ENCODE measurements around the gene CCDC7. TPM values are rescaled to one million over a fixed set of nuclear protein-coding genes. Genes with fewer than 3 reads are reported as not detected.
"Not testable (repeated sequence)": the region's sequence is repeated elsewhere in the genome, so short reads cannot be mapped to it uniquely, and the experiment has no call there.

Gene CCDC7
- total RNA-seq, 1 donor from 2014 or later: 22.8 TPM

GRCh38 chr10:32692174-32692573, 246.2 kb downstream of the CCDC7 start:
- ATAC-seq (no peak), DNase-seq (no peak)
- Histone ChIP-seq H3K4me1 (no peaks in the 10 kb centered on the region), H3K9me3 (no peaks in the 10 kb centered on the region), H3K27me3 (ENCODE audit: low read depth) (no peaks in the 10 kb centered on the region), H3K4me3 (no peak overlapping the region), H3K27ac (no peak overlapping the region), H3K36me3 (no peaks in the 10 kb centered on the region)
- no peak for TF ChIP-seq CTCF (IDR thresholded peaks at IDR 0.05)
- intact Hi-C loops (cut with DNase I): no loop called here

GRCh38 chr10:32693441-32693979, 247.6 kb downstream of the CCDC7 start:
- Histone ChIP-seq H3K36me3 (no peaks in the 10 kb centered on the region), H3K4me3 (no peak overlapping the region), H3K27ac (no peak overlapping the region), H3K27me3 (ENCODE audit: low read depth) (no peaks in the 10 kb centered on the region), H3K9me3 (peaks cover 4% of the 10 kb centered on the region), H3K4me1 (no peaks in the 10 kb centered on the region)
- no peak for ATAC-seq
- TF ChIP-seq CTCF (IDR thresholded peaks at IDR 0.05): no peak
- intact Hi-C loops (cut with DNase I): no loop called here
- no peak for DNase-seq

GRCh38 chr10:32699683-32700082, 253.7 kb downstream of the CCDC7 start:
- H3K36me3 ChIP-seq; H3K27ac ChIP-seq; H3K4me1 ChIP-seq; H3K27me3 ChIP-seq (ENCODE audit: low read depth); DNase-seq; intact Hi-C loops (cut with DNase I); H3K4me3 ChIP-seq; H3K9me3 ChIP-seq; ATAC-seq: not testable (repeated sequence)

- DNase-seq (no peak), ATAC-seq (no peak)
- H3K4me3 ChIP-seq: no peak overlapping the region
- peaks cover 25% of the 10 kb centered on the region for H3K9me3 ChIP-seq
- H3K27ac ChIP-seq: no peak overlapping the region
- H3K4me1 ChIP-seq: no peaks in the 10 kb centered on the region
- no peaks in the 10 kb centered on the region for H3K36me3 ChIP-seq
- no peak for TF ChIP-seq CTCF (IDR thresholded peaks at IDR 0.05)
- H3K27me3 ChIP-seq (ENCODE audit: low read depth): no peaks in the 10 kb centered on the region
- intact Hi-C loops (cut with DNase I): no loop called here
Observed at GRCh38 chr10:32713560-32713959, 267.6 kb downstream of the CCDC7 start.

- Histone ChIP-seq H3K4me3 (no peak overlapping the region), H3K36me3 (no peaks in the 10 kb centered on the region), H3K27ac (no peak overlapping the region), H3K9me3 (no peaks in the 10 kb centered on the region), H3K4me1 (no peaks in the 10 kb centered on the region), H3K27me3 (ENCODE audit: low read depth) (no peaks in the 10 kb centered on the region)
- DNase-seq: no peak
- ATAC-seq: no peak
- intact Hi-C loops (cut with DNase I): no loop called here
- TF ChIP-seq CTCF (IDR thresholded peaks at IDR 0.05): no peak
Observed at GRCh38 chr10:32731527-32731926, 285.6 kb downstream of the CCDC7 start.

GRCh38 chr10:32738958-32739357, 293.0 kb downstream of the CCDC7 start:
- intact Hi-C loops (cut with DNase I): no loop called here
- Histone ChIP-seq H3K9me3 (no peaks in the 10 kb centered on the region), H3K4me1 (no peaks in the 10 kb centered on the region), H3K27me3 (ENCODE audit: low read depth) (no peaks in the 10 kb centered on the region), H3K27ac (no peak overlapping the region), H3K36me3 (no peaks in the 10 kb centered on the region), H3K4me3 (no peak overlapping the region)
- ATAC-seq (no peak), DNase-seq (no peak)
- no peak for TF ChIP-seq CTCF (IDR thresholded peaks at IDR 0.05)
